Measurements from ENCODE around the gene GRHL1.
"Not testable (repeated sequence)": the region's sequence is repeated elsewhere in the genome, so short reads cannot be mapped to it uniquely, and the experiment has no call there.

Gene GRHL1

DNA sequence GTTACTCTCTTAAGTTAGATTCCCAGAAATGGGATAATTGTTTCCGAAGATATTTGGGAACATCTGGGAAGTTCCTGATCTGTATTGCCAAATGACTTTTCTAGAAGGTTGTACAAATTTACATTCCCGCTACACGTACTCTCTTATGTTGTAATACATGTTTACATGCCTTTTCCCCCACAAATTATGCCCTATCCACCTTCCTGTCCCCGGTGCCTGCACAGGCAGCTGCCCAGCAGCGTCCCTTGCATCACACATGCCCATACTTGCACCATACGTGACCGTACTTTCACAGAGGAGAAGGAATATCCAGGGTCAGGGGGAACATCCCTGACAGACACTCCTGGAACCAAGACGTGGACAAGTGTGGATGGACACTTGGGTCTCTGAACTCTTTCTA, 67.7 kb downstream of the GRHL1 start:
- peak in 1 of 10 donors; percentile 63 for DNase-seq
- intact Hi-C loops (cut with DNase I): no loop called here

DNA sequence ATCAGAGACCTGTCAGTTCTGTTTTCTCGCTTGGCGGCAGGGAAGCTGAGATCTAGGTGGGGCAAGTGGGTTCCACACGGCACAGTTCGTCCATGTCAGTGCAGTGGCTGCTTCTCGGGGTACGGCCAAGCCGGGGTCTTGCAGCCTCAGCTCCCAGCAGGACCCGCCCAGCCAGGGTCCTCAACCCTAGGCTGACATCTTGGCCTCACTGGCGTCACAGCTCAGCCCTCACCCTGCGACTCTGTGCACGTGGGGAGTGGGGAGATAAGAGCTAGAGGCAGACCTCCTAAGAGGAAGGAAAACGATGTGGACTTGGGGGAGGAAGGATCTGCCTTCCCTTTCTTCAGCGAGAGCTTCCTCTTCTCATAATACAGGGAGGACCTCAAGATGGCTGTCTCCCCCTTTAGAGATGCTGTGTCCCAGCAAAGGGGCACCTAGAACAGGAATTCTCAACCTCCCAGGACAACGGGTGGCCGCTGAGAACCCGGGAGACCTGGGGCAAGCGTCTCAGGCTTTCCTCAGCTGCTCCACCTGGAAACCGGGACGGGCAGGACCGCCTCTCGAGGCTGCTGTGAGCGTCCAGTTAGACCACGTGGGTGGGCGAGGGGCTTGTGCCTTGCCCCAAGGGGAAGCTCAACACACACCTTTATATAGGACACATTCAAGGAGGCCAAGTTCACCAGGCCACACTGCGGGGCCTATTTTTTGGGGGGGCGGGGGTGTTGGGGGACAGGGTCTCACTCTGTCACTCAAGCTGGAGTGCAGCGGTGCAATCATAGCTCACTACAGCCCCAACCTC, 68.3 kb downstream of the GRHL1 start:
- DNase-seq: peak in 4 of 10 donors; percentile 18 to 69 (median 64)

DNA sequence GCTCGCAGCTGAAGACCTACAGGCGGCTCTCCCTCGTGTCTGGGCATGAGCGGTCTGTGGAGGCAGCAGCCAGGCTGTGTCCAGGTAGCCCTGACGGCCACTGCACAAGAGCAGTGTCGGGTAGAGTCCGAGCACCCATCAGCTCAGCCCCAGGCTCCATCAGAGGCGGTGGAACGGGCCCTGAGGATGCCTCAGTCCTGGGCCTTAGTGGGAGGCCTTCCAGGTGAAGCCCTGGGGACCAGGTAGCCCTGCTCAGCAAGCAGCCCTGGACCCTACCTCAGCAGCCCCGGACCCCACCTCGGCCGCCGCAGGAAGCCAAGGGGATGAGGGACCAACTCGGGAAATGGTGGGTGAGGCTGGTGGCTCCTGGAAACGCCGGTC, 70.5 kb downstream of the GRHL1 start:
- peak in 4 of 10 donors; percentile 18 to 77 (median 66) for DNase-seq
- intact Hi-C loops (cut with DNase I): no loop called here

More for the DNA sequence above, 68.3 kb downstream of the GRHL1 start:
- intact Hi-C loops (cut with DNase I): no loop called here

DNA sequence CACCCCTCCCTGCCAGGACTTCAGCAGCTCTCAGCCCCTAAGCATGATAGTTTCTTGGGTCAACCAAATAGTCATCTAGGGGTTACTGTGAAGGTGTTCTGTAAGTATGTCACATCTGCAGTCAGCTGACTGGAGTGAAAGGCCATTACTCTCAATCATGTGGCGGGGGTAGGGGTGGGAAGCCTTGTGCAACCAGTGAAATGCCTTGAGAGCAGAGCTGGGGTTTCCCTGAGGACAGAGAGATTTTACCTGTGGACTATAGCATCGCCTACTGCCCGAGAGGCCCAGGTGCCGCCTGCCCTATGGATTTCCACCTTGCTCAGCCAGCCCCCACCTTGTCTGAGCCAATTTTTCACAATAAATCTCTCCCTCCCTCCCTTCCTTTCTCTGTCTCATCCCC, 71.0 kb downstream of the GRHL1 start:
- intact Hi-C loops (cut with DNase I): no loop called here
- peak in 3 of 10 donors; percentile 2 to 22 (median 16) for DNase-seq

DNA sequence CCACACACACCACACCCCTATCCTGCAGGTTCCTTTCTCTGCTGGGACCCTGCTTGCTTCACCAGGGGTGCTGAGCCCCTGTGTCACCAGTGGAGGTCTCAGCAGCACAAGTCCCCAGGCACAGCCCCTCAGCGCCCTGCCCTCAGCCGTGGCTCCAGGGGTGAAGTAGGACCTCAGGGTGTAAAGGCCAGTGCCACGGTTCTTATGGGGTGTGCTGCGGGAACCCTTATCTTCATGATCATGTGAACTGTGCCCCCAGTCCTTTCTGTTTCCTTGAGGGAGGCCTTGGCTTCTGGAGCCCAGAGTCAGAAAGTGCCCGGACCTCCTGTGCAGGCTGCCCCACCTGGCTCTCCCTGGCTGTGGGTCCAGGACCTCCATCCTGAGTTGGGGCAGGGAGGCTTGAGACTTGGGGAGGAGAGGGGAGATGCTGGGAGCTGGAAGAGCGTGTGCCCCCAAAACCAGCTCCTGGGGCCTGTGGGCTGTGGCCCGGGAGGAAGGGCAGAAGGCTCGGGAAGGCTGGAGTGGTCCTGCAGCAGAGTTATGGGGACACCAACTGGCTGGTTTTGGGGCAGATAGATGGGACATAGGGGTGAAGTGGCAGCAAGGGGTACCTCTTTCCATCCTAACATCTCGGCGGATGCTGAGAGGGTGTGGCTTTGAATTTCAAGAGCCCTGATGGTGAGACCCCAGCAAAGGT, 71.6 kb downstream of the GRHL1 start:
- intact Hi-C loops (cut with DNase I): no loop called here
- DNase-seq: peak in 4 of 10 donors; percentile 11 to 65 (median 54)

DNA sequence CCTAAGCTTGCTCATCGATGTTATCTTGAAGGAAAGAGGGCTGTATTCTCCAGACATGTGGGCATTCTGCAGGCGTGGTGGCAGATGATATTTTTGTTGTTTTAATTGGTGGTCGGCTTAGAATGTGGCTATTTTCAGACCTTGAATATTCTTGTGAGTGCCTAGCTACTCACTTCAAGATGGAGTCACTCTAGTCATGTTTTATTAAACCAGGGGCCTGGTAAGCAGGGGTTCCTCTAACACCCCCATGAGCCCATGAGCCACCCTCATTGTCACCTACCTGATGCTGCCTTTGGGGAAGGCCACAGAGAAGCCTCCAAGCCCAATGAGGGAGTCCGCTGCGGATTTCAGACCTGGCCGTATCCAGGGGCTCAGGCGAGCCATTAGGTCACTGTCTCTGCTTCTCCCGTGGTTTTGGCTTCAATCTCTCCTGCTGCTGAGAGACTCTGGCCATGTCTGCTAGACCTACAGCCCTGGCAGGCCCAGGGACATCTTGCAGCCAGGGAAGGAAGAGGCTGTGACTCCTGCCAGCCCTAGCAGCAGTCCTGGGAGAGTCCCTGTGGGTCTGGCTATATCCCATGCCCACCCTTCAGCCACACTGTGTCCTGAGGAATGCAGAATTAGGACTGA, 75.6 kb downstream of the GRHL1 start:
- intact Hi-C loops (cut with DNase I): no loop called here
- peak in 1 of 10 donors; percentile 43 for DNase-seq

DNA sequence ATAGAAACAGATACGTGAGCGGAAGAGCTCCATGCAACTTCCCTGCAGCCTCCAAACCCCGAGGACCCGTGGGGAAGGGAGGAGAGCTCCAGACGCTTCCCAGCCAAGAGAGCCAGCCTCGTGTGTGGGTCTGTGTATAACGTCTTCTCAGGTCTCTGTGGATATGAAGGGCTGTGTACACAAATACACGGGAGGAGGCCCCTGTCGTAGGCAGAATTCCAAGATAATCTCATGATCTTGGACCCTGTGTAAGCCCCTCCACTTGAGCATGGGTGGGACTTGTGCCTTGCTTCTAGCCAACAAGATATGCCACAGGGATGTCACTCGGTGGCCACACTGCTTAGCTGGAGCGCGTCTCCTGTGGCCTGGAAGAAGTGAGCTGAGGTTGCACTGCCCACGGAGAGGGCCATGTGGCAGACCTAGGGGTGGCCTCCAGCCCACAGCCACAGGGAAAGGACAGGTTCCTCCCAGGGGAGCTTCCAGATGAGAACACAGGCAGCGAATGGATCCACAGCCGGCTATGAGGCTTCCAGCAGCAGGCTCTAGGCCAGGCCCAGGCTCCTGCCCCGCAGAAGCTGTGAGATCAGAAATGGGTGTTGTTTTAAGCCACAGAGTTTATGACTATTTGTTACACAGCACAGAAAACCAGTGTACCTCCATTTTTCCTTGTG, 76.3 kb downstream of the GRHL1 start:
- intact Hi-C loops (cut with DNase I): no loop called here
- peak in 1 of 10 donors; percentile 73 for DNase-seq

DNA sequence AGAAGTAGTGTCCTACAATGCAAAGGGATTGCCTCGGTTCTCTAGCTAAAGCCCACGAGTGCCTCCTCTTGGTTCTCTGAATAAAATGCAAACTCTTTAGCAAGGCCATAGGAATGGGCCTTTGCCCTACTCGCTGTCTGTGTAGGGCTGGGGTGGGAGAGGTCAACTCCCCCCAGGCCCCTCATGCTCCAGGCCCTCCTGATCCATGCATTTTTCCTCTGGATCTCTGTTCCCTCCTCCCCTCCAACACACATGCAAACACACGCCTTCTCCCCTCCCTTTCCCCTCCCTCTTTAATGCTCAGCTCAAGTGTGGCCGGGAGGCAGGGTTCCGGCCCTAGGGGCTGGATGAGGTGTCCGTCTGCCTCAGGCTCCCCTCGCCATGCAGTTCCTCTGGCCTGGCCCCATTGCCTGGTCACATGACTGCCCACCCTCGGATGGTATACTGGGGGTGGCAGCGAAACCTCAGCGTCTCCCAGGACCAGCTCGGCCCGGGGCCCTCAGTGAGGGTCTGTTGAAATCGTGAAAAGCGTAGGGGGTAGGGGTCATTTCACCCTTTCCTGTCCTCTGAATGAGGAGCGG, 77.0 kb downstream of the GRHL1 start:
- DNase-seq: peak in 2 of 10 donors; percentile 54 to 58
- intact Hi-C loops (cut with DNase I): no loop called here

DNA sequence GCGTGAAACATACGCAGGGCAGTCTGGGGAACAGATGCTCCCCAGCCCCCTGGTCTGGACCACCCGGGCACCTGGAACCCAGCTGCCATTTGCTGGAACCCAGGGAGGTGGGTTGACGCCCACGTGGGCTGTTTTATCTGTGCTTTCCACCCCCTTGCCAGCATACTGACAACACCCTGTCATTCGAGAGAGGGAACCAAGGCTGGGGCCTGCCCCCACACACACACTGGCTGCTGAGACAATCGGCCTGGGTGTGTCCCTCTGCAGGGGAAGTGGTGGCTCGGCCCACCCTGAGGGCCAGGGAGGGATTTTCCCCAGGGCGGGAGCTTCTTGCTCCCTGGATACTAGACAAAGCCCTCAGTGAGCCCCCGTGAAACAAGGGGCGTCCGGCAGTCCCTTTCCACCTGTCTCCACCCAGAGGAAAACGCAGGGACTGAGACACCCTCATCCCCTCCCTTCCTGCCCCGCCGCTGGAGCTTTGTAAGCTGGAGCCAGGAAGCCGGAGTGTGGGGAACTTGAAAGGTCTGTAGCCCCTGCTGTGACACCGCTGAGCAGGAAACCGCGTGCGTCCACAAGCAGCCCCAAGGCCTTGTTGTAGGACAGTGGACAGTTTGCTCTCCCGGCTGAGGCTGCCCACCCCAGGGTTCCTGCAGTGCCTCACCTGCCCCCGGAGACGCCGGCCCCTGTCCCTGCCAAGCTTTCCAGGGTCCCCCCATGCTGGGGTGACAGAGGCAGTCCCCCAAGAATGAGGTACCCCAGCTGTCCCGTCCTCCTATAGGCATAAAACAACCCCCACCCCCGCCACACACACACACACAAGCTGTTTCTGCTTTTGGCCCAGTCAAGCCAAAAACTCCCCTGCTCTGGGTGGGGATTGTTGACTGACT, 77.7 kb downstream of the GRHL1 start:
- peak in 3 of 10 donors; percentile 63 to 86 (median 65) for DNase-seq
- intact Hi-C loops (cut with DNase I): no loop called here

DNA sequence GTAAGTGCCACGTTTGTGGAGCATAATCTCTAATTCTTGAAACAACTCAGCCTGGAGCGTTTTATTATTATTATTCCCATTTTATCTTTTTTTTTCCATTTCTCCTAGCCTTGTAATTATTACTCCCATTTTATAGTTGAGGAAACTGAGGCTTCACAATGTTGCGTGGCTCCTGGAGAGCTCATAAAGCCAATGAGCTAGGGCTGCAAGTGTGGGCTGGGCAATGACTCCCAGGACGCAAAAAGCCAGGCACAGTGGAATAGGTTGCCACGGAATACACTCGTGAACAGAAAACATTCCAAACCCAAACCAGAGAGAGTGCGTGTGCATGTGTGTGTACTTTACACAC, 78.4 kb downstream of the GRHL1 start:
- peak in 1 of 10 donors; percentile 16 for DNase-seq
- intact Hi-C loops (cut with DNase I): no loop called here

DNA sequence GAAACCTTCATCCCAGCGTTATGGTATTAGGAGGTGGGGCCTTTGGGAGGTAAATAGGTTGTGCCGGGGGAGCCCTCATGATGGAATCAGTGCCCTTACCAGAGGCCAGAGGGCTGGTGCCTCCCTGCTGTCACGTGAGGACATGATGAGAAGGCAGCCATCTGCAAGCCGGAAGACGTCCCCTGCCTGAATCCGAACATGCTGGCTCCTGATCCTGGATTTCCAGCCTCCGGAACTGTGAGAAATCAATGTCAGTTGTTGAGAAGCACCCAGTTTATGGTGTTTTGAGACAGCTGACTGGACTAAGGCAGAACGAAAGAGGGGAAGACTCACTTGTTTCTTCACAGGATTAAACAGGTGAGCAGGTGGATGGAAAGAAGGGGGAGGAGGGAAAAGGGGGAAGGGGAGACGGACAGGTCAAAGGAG, 78.8 kb downstream of the GRHL1 start:
- intact Hi-C loops (cut with DNase I): no loop called here
- DNase-seq: peak in 3 of 10 donors; percentile 46 to 67 (median 65)

DNA sequence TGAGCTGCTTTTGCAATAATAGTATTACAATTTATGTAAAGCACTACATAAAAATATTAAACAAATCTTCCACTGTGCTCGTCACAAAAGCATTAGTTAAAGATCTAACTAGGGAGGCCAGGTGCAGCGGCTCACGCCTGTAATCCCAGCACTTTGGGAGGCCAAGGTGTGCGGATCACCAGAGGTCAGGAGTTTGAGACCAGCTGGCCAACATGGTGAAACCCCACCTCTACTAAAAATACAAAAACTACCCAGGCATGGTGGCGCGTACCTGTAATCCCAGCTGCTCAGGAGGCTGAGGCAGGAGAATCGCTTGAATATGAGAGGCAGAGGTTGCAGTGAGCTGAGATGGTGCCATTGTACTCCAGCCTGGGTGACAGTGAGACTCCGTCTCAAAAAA, 79.3 kb downstream of the GRHL1 start:
- peak in 3 of 10 donors; percentile 23 to 51 (median 26) for DNase-seq
- intact Hi-C loops (cut with DNase I): not testable (repeated sequence)

DNA sequence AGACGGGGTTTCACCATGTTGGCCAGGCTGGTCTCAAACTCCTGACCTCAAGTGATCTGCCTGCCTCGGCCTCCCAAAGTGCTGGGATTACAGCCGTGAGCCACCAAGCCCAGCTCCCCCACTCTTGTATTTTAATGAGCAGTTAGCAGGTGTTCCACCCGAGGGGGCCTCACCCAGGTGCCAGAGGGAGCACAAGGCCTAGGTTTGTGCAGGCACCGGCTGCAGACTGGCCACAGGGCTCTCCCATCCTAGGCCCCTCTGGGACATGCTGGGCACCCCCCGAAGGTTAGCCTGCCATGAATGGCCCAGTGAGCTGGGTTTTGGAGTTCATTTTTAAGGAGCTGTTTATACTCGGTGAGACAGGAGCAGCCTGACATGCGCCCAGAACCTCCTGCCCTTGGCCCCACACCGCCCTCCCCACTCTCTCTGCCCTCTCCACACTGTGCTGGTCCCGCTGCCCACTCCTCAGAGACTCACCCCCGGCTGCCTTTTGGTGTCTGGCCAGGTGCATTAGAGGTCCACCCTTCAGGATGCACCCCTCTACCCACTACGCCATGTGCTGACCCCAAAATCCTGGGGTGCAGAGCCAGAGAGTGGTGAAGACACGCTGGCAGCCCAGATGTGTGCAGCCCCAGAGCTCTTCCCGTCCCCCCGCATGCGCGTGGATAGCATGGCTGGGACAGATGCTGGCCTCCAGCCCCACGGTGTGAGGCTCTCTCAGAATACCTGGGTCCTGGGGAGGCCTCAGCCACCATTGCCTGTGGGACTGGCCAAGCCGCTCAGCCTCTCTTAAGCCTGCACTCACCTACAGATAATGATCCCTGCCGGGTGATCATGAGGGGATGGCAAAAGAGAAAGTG, 80.6 kb downstream of the GRHL1 start:
- DNase-seq: peak in 3 of 10 donors; percentile 48 to 82 (median 67)
- intact Hi-C loops (cut with DNase I): no loop called here

DNA sequence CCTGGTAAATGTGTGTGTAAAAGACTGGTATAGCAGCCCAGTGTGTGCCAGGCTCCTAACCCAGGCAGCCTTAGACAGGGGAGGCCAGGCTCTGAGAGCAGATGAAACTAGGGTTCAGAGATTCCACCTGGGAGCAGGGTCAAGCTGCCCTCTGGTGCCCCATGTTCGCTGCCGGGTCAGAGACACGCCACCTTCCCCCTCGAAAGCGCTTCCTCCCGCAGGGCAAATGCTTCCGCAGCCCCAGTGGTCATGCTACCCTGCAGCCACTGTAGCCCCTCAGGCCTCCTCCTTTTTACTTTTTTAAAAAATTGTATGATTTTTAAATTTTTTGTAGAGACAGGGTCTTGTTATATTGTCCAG, 81.2 kb downstream of the GRHL1 start:
- DNase-seq: peak in 3 of 10 donors; percentile 59 to 61 (median 59)
- intact Hi-C loops (cut with DNase I): no loop called here

DNA sequence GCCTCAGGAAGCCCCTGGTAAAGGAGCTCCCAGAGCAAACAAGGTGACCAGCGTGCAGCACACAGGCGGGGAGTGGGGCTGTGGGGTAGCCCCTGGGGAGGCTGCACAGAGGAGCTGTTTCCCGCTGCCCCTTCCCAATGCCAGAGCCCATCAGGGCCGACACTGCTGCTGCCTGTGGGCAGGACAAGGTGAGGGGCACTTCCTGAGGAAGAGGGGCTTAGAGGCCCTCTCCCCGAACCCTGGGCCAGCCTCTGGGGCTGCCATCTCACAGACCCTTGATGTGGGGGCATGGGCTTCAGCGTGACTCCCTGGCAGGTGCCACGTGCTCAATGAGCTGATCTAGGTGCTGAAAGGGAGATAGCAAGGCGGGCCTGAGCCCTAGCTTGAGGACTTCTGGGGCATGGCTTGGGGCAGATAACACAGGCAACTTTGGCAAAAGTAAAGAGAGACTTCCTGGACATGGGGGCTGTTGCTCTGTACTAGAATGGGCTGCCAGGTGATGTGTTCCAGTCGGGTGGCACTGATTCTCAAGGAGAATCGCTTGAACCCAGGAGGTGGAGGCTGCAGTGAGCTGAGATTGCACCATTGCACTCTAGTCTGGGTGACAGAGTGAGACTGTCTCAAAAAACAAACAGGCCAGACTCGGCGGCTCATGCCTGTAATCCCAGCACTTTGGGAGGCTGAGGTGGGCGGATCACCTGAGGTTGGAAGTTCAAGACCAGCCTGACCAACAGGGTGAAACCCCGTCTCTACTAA, 81.9 kb downstream of the GRHL1 start:
- DNase-seq: peak in 4 of 10 donors; percentile 14 to 68 (median 61)
- intact Hi-C loops (cut with DNase I): no loop called here

DNA sequence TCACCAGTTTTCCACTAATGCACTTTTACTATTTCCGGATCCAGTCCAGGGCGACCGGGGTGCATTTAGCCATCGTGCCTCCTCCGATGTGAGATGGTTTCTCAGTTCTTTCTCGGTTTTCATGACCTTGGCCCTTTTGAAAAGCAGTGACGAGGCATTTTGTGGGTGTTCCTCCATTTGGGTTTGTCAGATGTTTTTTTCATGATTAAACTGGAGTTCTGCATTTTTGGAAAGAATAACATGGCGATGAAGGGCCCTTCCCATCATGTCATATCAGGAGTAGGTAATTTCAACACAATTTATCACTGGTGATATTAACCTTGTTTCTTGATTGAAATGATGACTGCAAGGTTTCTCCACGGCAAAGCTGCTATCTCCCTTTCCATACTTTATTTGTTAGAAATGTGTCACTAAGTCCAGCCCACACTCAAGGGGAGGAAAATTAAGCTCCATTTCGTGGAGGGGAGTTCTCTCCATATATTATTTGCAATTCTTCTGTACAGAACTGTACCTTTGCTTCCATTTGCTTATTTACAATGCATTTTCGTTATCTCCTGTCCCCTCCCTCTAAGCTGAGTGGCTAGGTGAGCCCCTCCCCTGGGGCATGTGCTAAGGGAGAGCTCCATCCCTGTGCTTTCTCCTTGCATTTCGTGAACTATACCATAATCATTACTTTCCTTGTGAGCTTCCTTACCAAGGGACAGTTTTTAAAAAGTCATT, 83.0 kb downstream of the GRHL1 start:
- intact Hi-C loops (cut with DNase I): no loop called here
- DNase-seq: peak in 3 of 10 donors; percentile 8 to 31 (median 13)

DNA sequence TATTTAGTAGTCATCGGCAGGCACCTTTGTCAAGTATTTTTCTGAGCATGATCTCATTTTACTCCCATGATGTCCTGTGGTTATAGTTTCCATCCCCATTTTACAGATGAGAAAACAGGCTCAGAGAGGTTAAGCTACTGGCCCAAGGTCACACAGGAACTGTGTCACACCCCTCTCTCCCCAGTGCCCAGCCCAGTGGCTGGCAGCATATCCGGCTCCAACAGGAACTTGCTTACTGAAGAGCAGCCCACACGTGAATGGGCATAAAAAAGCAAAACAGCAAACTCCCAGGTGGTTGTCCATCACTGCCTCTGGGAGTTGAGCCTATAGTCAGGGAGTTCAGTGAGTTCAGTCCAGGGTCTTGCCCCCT, 83.5 kb downstream of the GRHL1 start:
- DNase-seq: peak in 3 of 10 donors; percentile 26 to 41 (median 30)
- intact Hi-C loops (cut with DNase I): no loop called here
